GM21576 (cell line): ENCODE data around the gene PCGF2.
"Not testable (repeated sequence)": the region's sequence is repeated elsewhere in the genome, so short reads cannot be mapped to it uniquely, and the experiment has no call there.

ENCODE experiments used
- ATAC-seq: cut with Tn5 transposase; IDR thresholded peaks from one replicate; pipeline ENCODE4 v1.9.1; 2021; ENCODE audit warnings: mild to moderate bottlenecking, moderate library complexity; ENCODE audit not compliant: unreplicated experiment

PCGF2 gene

GRCh38 chr17:38738007-38738662 lies 10.0 kb downstream of the PCGF2 start:
- no peak for ATAC-seq

DNA sequence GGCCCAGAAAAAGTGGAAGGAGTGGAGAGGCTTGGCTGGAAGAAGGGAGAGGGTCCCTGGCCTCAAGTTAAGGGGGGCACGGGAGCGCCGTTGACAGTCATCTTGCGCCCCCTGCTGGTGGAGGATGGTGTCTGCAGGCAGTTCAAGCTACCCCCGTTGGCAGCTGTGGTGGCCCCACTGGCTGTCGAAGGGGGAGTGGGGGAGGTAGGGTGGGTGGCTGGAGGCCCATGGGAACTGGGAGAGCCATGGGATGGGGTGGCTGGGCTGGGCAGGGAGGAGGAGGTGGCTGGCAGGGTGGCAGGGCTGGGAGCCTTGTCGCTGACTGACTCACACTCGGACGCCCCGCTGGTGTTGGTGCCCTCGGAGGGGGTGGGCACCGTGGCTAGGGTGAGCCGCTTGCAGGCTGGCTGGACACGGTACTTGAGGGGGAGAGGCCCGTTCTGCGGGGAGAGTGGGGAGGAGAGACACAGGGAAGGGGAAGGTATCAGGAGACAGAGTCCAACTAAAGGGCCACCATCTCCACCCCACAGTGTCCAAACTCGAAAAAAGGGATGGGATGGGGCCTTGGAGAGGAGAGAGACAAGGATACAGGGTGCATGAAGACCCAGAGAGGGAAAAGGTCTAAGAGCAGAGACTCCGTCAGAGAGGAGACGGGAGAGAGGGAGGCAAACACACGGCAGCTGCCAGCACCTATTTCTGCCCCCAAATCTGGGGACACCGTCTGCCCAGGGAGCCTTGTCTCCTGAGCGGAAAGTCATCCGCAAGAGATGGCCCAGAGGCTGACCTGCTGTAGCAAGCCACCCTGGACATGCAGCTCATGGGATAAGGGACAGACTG lies 12.8 kb downstream of the PCGF2 start:
- ATAC-seq = no peak

DNA sequence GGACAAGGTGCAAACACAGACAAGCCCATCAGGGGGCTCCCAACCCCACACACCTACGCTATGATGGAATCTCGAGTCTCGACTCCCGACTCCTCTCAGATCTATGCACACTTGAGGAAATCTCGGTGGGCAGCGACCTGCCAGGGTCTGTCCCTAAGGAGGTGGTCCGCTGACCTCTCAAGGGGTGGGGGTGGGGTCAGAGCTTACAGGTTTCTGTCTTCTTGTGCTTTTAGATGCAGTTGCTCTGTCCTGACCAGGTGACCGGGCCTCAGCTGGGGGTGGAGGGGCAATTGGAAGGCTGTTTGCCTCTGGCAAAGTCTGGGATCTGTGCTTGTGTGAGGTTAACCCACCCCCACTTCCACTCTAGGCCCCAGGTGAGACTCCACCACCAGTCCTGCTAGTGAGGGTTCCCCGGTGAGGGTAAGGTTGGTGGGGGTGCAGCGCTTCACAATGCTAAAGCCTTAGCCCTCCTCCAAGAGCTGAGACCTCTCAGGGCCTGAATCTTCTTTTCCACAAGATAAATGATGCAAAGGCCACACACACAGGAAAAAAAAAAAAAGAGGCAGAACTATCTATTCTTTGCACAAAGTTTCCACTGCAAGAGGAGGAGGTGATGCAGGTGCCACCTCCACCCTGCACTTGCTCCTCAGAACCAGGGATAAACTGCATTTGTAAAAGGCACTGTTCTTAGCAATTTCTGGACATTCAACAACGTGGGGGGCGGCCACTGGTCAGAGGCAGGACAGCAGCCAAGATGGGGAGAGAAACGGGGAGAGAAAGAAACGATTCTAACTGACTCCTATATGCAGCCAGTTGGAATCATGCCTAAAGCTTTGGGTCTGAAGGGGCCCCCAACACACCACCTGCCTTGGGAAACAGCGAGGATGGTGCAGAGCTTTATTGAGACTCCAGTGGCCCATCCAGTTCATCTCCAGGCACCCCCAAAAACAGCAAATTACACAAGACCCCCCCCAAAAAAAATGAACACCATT lies 13.9 kb downstream of the PCGF2 start:
- ATAC-seq = no peak

- ATAC-seq = no peak
These were observed 14.7 kb downstream of the PCGF2 start for GRCh38 chr17:38733282-38733981.

DNA sequence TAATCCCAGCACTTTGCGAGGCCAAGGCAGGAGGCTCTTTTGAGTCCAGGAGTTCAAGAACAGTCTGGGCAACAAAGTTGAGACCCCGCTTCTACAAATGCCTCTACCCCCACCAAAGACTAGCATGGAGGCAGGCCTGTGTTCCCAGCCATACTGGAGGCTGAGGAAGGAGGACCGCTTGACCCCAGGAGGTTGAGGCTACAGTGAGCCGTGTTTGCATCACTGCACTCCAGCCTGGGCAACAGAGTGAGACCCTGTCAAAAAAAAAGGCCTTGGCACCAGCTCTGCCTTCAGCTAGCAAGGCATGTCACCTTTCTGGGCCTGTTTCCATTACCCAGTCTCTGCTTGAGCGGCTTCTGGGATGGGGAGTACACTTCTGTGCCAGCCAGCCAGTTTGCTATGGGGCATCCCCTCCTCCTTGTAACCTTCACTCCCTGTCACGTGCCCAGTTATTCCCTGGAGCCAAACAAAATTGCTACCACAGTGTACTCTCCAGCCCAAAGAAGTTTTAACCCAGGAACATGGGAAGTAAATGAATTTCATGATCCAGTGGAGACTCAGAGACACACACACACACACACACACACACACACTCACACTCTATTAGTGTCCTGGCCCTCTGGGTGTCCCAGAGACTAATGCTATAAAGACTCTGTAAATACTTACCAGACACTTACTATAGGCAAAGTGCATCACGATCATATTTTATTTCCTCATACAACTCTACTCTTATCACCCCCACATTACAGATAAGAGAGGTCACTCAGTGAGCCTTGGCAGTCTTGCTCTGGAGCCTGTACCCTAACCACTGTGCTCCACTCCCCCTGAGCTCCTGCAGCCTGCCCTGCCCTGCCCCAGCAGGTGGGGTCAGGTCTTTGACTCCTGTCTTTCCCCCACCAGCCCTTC lies 15.5 kb downstream of the PCGF2 start:
- no peak for ATAC-seq

DNA sequence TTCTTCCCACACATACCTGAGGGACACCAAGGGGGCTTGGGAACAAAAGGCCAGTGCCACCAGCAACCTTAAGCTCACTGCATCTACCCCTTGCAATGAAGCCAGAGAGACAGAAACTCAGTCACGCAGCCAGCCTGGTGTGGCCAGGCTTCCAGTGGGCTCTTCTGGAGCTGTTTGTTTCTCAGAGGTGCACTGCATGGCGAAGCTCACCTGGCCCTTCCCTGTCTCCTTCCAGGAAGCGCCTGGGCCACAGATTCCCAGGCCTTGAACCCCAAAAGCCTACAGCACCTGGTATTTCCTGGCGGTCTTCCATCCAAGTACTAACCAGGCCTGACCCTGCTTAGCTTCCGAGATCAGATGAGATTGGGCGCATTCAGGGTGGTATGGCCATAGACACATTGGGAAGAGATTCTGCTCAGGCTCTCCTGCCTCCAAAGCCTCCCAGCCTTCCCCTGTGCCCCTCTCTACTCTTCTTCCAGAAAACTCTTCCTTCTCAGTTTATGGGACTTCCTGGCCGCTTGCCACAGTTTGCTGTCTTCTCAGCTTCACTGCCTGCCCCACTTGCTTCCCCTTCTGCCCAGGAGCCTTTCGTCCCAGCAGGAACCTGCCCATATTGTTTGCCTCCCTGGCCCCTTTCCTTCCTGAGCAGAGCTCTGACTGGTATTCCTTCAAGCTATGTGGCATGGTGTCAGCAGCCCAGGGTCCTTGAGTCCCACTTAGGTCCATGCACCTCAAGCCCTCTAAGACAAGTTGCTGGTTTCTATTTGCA lies 16.4 kb downstream of the PCGF2 start:
- ATAC-seq = no peak

GRCh38 chr17:38730526-38731379 lies 17.4 kb downstream of the PCGF2 start:
- no peak for ATAC-seq

DNA sequence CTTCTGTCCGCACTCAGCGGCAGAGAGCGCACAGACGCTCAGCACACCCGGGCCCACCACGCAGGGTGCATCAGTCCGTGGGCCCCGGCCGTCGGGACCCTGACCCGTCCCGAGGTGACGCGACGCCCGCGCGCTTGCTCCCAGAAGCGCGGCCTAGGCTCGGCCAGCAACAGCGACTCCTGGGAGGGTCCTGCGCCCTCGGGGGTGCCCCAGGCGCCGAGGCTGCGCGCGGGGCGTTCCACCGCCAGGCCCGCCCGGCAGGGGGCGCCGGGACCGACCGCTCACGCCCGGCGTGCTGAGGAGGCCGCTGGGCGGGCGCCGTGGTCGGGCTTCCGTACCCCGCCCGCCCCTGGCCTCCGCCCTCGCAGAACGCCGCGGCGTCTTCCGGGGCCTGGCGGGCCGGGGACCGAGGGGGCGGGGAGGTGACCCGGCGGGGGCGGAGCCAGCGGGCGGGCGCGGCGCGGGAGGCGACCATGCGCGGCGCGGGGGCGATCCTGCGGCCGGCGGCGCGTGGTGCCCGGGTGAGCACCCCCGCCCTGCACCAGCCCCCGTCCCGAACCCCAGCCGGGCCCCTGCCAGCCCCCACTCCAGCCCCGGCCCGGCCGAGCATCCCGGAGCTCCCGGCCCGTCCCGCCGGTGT lies 18.1 kb downstream of the PCGF2 start, which contains the start of gene CISD3:
Gene CISD3 (plus strand): TSS at position 456 of the 640 bp plus-strand sequence. CDS start 18 bp downstream, at position 474.
- ATAC-seq = peak; percentile 60

DNA sequence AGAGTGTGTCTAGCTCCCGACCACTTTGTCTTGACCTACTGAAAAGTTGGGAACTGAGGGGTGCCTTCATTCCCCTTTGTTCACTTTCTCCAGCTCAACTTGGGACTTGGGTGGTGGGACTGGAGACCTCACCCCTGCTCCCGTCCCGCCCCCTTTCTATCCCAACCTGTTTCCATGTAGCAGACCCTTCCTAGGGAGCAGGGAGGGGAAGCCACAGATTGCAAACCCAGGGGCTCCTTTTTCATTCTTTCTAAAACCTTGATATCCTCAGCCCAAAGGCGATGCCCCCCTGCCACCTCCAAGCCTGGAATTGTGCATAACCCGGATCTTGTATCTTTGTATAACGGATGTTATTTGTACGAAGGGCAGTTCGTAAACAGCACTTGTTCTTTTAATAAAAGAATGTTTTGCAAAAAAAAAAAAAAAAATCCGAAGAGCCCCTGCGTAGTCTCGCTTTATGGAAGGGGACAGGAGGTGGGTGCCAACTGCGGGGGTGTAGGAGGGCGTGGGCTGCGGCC lies 18.7 kb downstream of the PCGF2 start:
- no peak for ATAC-seq

- no peak for ATAC-seq
These were observed 19.8 kb downstream of the PCGF2 start for GRCh38 chr17:38728290-38728831.

DNA sequence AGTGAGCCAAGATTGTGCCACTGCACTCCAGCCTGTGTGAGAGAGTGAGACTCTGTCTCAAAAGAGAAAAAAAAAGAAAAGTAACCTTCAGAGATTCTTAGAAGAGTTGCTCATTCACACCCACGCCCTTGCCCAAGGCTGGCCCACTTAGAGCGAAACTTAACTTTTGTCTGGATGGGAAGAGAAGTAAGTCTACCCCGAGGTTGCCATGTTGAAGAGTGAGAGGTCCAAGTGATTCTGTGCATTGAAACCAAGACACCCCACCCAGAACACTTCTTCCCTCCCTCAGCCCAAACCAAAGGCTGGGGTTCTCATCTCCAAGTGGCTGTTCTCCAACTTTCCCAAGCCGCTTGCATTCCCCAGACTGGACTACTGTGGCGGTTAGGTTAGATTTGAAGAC lies 20.4 kb downstream of the PCGF2 start:
- ATAC-seq = no peak

DNA sequence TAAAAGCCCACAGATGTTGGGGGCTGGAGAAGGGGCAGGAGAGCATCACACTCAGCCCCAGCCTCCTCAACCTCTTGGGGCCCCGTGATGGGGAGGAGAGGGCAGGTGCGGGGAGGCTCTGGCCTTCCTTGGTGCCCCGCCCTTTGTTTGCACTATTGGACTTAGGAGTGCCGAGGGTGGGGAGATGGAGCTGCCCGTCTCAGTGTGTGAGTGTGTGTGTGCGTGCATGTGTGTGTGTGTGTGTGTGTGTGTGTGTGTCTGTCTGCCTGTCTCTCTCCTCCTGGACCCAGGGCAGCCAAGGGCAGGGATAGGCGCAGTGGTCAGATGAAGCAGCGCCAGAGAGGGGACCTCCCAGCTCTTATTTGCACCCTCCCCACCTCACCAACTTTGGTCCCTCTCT lies 22.0 kb downstream of the PCGF2 start:
- ATAC-seq = not testable (repeated sequence)

DNA sequence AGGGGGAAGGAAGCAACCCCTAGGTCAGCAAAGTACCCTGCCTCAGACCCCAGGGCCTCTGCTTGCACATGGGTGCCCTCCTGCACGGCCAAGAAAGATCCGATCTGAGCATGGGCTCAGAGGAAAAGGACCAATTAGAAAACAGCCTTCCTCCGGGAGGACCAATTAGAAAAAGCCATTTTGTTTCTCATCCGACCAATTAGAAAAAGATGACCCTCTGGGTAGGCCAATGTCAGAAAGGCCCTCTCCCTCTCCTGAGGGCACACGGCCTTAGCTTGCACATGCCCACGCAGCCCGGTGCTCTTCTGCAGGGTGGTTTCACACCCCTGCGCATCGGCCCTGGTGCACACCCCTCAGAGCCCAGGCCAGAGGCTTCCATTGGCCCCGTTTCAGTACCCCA lies 23.1 kb downstream of the PCGF2 start:
- no peak for ATAC-seq

DNA sequence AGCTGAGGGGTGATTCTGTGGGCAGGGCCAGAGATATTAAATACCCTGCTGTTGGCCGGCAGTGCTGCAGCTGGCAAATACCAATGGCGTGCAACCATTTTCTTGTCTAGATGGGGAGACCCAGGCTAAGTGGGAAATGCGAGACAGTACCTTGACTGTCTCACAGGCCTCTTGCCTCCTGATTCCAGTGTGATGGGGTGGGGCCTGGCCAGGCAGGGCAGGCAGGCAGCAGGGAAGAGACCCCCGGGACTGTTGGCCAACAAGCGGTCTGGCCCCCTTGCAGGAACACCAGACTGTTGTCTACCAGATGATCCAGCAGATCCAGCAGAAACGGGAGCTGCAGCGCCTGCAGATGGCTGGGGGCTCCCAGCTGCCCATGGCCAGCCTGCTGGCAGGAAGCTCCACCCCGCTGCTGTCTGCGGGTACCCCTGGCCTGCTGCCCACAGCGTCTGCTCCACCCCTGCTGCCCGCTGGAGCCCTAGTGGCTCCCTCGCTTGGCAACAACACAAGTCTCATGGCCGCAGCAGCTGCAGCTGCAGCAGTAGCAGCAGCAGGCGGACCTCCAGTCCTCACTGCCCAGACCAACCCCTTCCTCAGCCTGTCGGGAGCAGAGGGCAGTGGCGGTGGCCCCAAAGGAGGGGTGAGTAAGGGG lies 23.7 kb downstream of the PCGF2 start:
- no peak for ATAC-seq

- no peak for ATAC-seq
These were observed 26.3 kb downstream of the PCGF2 start for GRCh38 chr17:38721802-38722201.

DNA sequence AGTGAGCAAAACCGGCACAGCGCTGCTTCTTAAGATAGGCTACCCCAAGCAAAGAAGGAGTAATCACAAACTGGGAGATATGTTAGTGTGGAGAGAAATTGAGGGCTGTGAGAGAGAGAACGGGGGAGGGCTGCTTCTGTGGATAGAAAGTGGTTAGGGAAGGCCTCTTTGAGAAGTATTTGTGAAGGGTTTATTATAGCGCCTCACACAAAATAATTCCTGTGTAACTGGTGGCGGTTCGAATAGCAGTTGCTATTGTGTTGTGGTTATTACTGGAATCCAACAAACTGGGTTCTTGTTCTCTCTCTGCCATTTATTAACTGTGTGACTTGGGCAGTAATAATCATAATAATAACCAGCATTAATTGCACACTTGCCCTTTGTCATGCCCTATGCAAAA lies 27.2 kb downstream of the PCGF2 start:
- no peak for ATAC-seq
